Right lobe of liver (tissue), 4 donors: ENCODE measurements around the gene FAM20C.

Source experiments
- POLR2A ChIP-seq: fragments of 450-650 bp; IDR thresholded peaks from one replicate; pipeline ENCODE4 v1.6.1; 2017; ENCODE audit warnings: antibody characterized with exemption, mild to moderate bottlenecking
- TF ChIP-seq, protein P1 (sequence below), 4 donors: fragments of 200-600 bp in 3 of 4; fragments of 450-650 bp in 1 of 4; IDR thresholded peaks; one replicate each; pipeline versions ENCODE4 v1.5.1 to v1.8.0; 2016 to 2022; ENCODE audit warnings: antibody characterized with exemption in 4 of 4, mild to moderate bottlenecking in 2 of 4
- donor health status: DM: no; HTN: no; CAD: no.
- donor health status: DM: no; HTN: no; CAD: no.
- donor health status: DM: no; HTN: yes; CAD: no.

DNA sequence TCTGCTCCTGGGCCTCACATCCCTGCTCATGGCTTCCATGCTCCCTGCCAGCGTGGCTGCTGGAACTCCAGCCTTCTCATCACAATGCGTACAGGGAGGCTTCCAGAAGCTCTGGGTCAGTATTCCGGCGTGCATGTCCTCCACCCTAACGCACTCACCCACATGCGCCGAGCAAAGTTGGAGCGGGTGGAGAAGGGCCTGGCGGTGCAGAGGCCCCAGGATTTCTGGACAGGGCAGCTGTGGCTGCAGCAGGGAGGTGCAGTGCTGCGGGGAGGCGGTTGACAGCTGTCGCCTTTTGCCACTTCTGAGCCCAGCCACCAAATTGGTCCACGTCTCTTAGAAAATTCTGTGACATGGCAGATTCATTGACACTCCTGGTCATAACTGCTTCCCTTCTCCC, 33.6 kb upstream of the FAM20C start:
- TF ChIP-seq, protein P1, sequence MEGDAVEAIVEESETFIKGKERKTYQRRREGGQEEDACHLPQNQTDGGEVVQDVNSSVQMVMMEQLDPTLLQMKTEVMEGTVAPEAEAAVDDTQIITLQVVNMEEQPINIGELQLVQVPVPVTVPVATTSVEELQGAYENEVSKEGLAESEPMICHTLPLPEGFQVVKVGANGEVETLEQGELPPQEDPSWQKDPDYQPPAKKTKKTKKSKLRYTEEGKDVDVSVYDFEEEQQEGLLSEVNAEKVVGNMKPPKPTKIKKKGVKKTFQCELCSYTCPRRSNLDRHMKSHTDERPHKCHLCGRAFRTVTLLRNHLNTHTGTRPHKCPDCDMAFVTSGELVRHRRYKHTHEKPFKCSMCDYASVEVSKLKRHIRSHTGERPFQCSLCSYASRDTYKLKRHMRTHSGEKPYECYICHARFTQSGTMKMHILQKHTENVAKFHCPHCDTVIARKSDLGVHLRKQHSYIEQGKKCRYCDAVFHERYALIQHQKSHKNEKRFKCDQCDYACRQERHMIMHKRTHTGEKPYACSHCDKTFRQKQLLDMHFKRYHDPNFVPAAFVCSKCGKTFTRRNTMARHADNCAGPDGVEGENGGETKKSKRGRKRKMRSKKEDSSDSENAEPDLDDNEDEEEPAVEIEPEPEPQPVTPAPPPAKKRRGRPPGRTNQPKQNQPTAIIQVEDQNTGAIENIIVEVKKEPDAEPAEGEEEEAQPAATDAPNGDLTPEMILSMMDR (IDR thresholded peaks at IDR 0.05) = no peak
- no peak for TF ChIP-seq POLR2A
